Sigmoid colon (tissue), 7 donors: Measurements from ENCODE around the gene CHRNA1. TPM values are rescaled to one million over a fixed set of nuclear protein-coding genes. Genes with fewer than 3 reads are reported as not detected.

ENCODE experiments used
- DNase-seq: peaks from one replicate; pipeline ENCODE4 v3.0.0-alpha.2; 2019
- H3K27ac ChIP-seq, 4 donors: fragments of 200-600 bp; sonication (generic); one replicate each; pipeline ENCODE4 v1.5.1; 2016 to 2019; ENCODE audit warnings: mild to moderate bottlenecking in 1 of 4
- H3K27me3 ChIP-seq, 3 donors: fragments of 200-600 bp; sonication (generic); one replicate each; pipeline ENCODE4 v1.5.1; 2019; ENCODE audit warnings: mild to moderate bottlenecking in 1 of 3
- H3K36me3 ChIP-seq, 4 donors: fragments of 200-600 bp; sonication (generic); one replicate each; pipeline ENCODE4 v1.5.1; 2016 to 2019
- H3K4me1 ChIP-seq, 4 donors: fragments of 200-600 bp; sonication (generic); one replicate each; pipeline ENCODE4 v1.5.1; 2017 to 2019
- H3K4me3 ChIP-seq, 4 donors: fragments of 200-600 bp; sonication (generic); one replicate each; pipeline ENCODE4 v1.5.1; 2017 to 2019; ENCODE audit warnings: mild to moderate bottlenecking in 2 of 4, moderate library complexity in 1 of 4
- H3K9me3 ChIP-seq, 4 donors: fragments of 200-600 bp in 3 of 4; sonication (generic) in 3 of 4; one replicate each; pipeline versions ENCODE4 v1.5.1 to v1.6.1; 2013 to 2019
- CTCF ChIP-seq, 4 experiments: fragments of 450-650 bp in 3 of 4; fragments of 200-600 bp in 1 of 4; IDR thresholded peaks; one replicate each; pipeline ENCODE4 v1.5.1; 2016 to 2019; ENCODE audit warnings: antibody characterized with exemption in 4 of 4, mild to moderate bottlenecking in 3 of 4, moderate library complexity in 2 of 4
- EP300 ChIP-seq, 4 donors: sonication (generic); formaldehyde crosslinking; IDR thresholded peaks; one replicate each; pipeline ENCODE4 v1.6.1; 2017; ENCODE audit warnings: antibody characterized with exemption in 4 of 4
- POLR2A ChIP-seq, 2 donors: fragments of 450-650 bp; IDR thresholded peaks; one replicate each; pipeline ENCODE4 v1.6.1; 2016; ENCODE audit warnings: antibody characterized with exemption in 2 of 2, mild to moderate bottlenecking in 2 of 2, moderate library complexity in 2 of 2
- POLR2AphosphoS5 ChIP-seq, 4 donors: sonication (generic); formaldehyde crosslinking; IDR thresholded peaks; one replicate each; pipeline ENCODE4 v1.6.1; 2017; ENCODE audit warnings: antibody characterized with exemption in 4 of 4
- WGBS, 2 donors: extraction: QIAGEN DNeasy Blood & Tissue Kit; methylation state at CpG; one replicate each; pipeline ENCODE4 v1.1.7; 2013; 5-methylcytosine and 5-hydroxymethylcytosine counted together
- intact Hi-C: fragments of 100-400 bp; cut with DNase I; formaldehyde crosslinking; loops from one replicate; pipeline ENCODE4 v1.15.1; 2023
- polyA plus RNA-seq, 3 donors: library from polyadenylated mRNA; stranded (reverse); fragments of 200-250 nt; gene quantifications; one replicate each; pipeline ENCODE4 v1.2.3, GENCODE V29; 2013
- total RNA-seq, 4 donors: library from RNA; depleted of rRNA; stranded (reverse); fragments of >200 nt; gene quantifications; one replicate each; pipeline ENCODE4 v1.1.0, GENCODE V29; 2016
- donor health status: healthy with polysubstance abuse.
- donor health status: Bipolar disorder and iron deficiency.
- donor health status: healthy.

Gene CHRNA1
- total and polyA plus RNA-seq, 7 donors: 0.32 to 2.1 (median 1.2) TPM; not detected in 4

DNA sequence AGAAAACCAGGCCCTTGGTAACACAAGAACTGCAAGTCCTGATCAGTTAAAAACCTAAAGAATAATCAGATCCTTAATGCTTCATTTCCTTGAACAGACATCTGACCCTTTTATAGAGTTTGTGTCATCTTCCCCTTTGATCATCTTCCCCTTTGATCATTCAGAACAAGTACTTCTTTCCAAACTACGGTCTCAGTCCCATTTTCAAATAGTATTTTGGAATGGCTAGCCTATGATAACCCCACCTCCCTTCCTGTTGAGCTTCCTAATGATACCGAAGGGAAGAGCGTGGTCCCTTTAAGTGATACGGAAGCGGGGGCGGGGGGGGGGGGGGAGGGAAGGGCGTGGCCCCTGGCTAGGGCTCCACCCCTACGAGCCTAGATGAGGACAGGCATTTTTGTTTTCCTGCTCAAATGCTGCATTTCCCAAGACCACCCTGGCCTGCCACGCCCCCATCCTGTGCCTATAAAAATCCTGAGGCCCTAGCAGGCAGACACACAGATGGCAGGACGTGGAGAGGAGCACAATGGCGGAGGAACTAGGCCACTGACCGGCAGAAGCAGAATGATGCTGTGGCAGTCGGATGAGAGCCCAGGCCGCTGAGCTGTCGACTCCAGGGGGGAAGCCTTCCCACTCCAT lies 24.1 kb upstream of the CHRNA1 start:
- Histone ChIP-seq H3K4me1 (peaks cover 0 to 10% (median 4%) of the 10 kb centered on the region in 4 donors), H3K27me3 (no peaks in the 10 kb centered on the region), H3K9me3 (no peaks in the 10 kb centered on the region), H3K4me3 (no peak overlapping the region), H3K27ac (peak overlapping the region in 1 of 4 donors; percentile 38), H3K36me3 (no peaks in the 10 kb centered on the region)
- intact Hi-C loops: no loop called here
- 58 to 72% methylated on average over 13 to 14 of the region's 15 CpGs for WGBS, 2 donors
- no peak for TF ChIP-seq EP300 (IDR thresholded peaks at IDR 0.05)
- TF ChIP-seq CTCF (IDR thresholded peaks at IDR 0.05): no peak
- TF ChIP-seq POLR2A (IDR thresholded peaks at IDR 0.05): no peak
- no peak for TF ChIP-seq POLR2AphosphoS5 (IDR thresholded peaks at IDR 0.05)
- DNase-seq: no peak

DNA sequence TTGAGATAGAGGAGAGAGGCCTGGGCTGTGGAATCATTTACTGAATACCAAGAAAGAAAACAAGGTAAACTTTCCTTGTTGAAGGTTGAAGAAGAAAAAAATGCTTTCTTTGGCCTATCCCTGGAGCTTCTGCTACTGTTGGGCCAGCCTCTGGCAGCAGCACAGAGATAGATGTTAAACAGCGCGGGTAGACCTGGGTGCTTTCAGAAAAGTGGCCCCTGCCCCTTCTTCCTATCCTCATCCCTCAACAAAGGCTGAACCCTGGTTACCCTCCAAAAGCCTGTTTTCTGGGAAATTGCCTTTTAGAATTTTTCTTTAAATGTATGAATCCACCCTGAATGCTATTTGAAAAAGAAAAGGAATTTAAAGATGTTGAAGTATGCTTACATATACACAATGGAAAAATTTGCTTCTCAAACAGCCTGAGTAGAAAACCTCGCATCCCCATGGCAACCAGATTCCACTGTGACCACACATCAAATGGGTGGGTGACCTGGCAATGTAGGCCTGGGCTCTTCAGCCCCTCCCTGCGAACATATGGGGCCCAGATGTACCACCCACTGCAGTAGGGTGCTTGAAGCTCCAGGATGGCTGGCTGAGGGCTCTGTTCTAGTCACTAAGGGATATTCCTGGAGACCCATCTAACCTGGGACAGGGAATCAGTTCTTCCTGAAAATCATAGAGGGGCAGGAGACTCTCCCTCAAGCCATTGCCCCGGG lies 23.4 kb upstream of the CHRNA1 start:
- Histone ChIP-seq H3K36me3 (no peaks in the 10 kb centered on the region), H3K27ac (peak overlapping the region in 1 of 4 donors; percentile 38), H3K4me3 (no peak overlapping the region), H3K9me3 (no peaks in the 10 kb centered on the region), H3K27me3 (no peaks in the 10 kb centered on the region), H3K4me1 (peaks cover 0 to 10% (median 4%) of the 10 kb centered on the region in 4 donors)
- TF ChIP-seq POLR2AphosphoS5 (IDR thresholded peaks at IDR 0.05) (no peak), EP300 (IDR thresholded peaks at IDR 0.05) (no peak), CTCF (IDR thresholded peaks at IDR 0.05) (no peak), POLR2A (IDR thresholded peaks at IDR 0.05) (no peak)
- intact Hi-C loops: no loop called here
- WGBS, 2 donors: 81 to 88% methylated on average over 5 of the region's 5 CpGs
- DNase-seq: no peak

- no peak overlapping the region for H3K4me3 ChIP-seq
- no peak overlapping the region for H3K27ac ChIP-seq
- H3K27me3 ChIP-seq: no peaks in the 10 kb centered on the region
- H3K36me3 ChIP-seq: no peaks in the 10 kb centered on the region
- WGBS, 2 donors: 91 to 94% methylated on average over 8 of the region's 8 CpGs
- intact Hi-C loops: no loop called here
- peaks cover 0 to 20% (median 6%) of the 10 kb centered on the region in 4 donors for H3K4me1 ChIP-seq
- no peaks in the 10 kb centered on the region for H3K9me3 ChIP-seq
- no peak for DNase-seq
- no peak for TF ChIP-seq CTCF (IDR thresholded peaks at IDR 0.05)
- TF ChIP-seq POLR2AphosphoS5 (IDR thresholded peaks at IDR 0.05): no peak
- TF ChIP-seq EP300 (IDR thresholded peaks at IDR 0.05): no peak
- no peak for TF ChIP-seq POLR2A (IDR thresholded peaks at IDR 0.05)
Measured at GRCh38 chr2:174786066-174786725, 21.9 kb upstream of the CHRNA1 start.

GRCh38 chr2:174785481-174785880 lies 21.2 kb upstream of the CHRNA1 start:
- no peak for TF ChIP-seq POLR2A (IDR thresholded peaks at IDR 0.05)
- no peak for TF ChIP-seq POLR2AphosphoS5 (IDR thresholded peaks at IDR 0.05)
- no peak for TF ChIP-seq CTCF (IDR thresholded peaks at IDR 0.05)
- no peak for TF ChIP-seq EP300 (IDR thresholded peaks at IDR 0.05)
- Histone ChIP-seq H3K36me3 (no peaks in the 10 kb centered on the region), H3K4me1 (peaks cover 0 to 20% (median 6%) of the 10 kb centered on the region in 4 donors), H3K27ac (no peak overlapping the region), H3K27me3 (no peaks in the 10 kb centered on the region), H3K4me3 (no peak overlapping the region), H3K9me3 (no peaks in the 10 kb centered on the region)
- intact Hi-C loops: no loop called here
- no peak for DNase-seq
- 75 to 89% methylated on average over 3 of the region's 3 CpGs for WGBS, 2 donors
